GM10266 (cell line): ENCODE results near the gene BMP8B.

Experiments
- DNase-seq: peaks from one replicate; pipeline ENCODE4 v3.0.0; 2012; ENCODE audit errors: extremely low spot score
- CTCF ChIP-seq: IDR thresholded peaks from 2 replicates; pipeline ENCODE4 v1.5.1; 2012; ENCODE audit warnings: mild to moderate bottlenecking, low read depth; ENCODE audit not compliant: control insufficient read depth, insufficient read depth; ENCODE audit errors: missing control alignments

BMP8B gene

DNA sequence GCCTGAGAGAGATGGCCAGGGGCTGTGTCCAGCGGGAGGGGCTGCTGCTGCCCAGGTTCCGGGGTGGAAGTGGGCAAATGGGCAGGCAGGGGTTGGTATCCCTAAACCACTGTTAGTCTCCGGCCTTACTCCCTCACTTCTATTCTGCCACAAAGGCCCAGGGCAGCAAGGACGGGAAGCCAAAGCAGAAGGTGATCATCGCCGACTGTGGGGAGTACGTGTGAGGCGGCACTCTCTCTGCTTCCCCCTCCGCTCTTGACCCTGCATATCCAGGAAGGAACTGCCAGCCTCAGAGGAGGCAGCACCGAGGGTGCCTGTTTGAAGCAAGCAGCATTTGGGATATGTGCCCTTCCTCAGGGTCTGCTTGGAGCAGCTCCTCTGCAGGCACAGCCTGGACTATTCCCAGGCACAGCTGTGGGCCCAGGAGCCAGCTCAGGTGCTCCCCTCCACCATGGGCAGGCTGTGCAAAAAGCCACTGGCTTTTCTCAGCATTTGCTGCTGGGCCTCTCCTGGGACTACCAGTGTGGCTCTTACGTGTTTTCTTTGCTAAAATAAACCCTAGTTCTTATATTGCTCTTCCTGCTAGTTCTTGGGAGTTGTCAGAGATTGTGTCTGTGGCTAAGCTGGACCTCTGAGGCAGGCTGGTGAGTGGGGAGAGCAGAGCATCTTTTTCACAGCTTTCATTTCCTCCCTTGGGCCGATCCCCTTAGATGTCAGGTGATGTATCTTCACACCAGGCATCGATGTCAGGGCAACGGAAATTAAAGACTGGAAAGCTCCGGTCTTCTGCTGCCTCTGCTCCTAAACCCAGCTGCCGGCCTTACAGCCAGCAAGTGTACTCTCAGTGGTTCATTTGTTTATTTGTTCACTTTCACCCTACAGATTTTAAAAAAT is 35.3 kb downstream of the BMP8B start:
- no peak for DNase-seq
- TF ChIP-seq CTCF, result no peak

GRCh38 chr1:39752703-39753102 is 36.0 kb downstream of the BMP8B start:
- no peak for DNase-seq
- no peak for TF ChIP-seq CTCF

DNA sequence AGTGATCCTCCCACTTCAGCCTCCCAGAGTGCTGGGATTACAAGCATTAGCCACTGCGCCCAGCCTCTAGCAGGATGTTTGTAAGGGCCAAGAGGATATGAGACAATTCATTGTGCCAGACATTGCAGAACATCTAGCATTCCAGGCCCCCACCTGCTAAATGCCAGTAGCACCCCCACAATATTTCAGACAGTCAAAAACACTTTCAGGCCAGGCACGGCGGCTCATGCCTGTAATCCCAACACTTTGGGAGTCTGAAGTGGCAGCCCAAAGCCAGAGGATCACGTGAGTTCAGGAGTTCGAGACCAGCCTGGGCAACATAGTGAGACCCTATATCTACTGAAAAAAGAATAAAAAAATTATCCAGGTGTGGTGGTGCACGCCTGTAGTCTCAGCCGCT is 37.1 kb downstream of the BMP8B start:
- TF ChIP-seq CTCF, result no peak
- DNase-seq, result no peak

GRCh38 chr1:39745016-39745670 is 43.5 kb downstream of the BMP8B start:
- no peak for TF ChIP-seq CTCF
- DNase-seq, result no peak

DNA sequence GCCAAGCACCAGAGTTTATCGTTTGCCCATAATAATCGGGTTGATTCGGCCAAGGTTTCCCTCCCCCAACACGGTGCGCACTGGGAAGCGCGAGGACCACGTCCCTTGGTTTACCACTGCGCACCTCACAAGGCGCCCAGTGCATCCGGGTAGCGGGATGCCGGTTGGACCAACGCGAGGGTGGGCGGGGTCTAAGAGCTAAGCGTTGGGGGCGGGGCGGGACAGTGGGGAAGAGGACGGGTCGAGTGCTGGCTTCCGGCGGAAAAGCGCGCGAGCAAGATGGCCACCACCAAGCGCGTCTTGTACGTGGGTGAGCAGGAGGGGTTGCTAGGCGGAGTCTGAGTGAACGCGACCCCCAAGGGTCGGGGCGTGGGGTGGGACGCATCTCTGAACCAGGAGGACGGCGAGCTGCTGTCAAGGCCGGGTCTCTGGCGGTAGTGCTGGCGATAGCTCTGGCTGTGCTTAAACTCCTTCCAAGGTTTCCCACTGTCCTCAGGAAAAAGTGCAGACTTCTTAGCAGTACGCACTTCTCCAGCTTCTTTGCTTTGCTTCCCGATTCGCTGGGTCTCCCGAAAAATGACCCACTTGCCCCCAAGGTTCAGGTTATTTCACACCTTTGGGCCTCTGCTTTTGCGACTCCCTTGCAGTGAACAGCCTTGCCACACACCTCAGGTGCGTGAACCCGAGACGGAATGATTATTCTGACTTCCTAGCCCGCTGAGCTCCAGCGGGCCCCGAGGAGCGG is 49.9 kb downstream of the BMP8B start, which contains the start of gene PPIE:
PPIE (plus strand) TSS at position 261 of the 745 bp plus-strand sequence; CDS start at position 280, 19 bp downstream.
- DNase-seq, result peak; percentile 89
- no peak for TF ChIP-seq CTCF

- TF ChIP-seq CTCF, result no peak
- no peak for DNase-seq
Measured at GRCh38 chr1:39737546-39738169, 51.0 kb downstream of the BMP8B start.
